ENCODE measurements around the gene SESTD1. TPM values are rescaled to one million over a fixed set of nuclear protein-coding genes. Genes with fewer than 3 reads are reported as not detected.

Gene SESTD1
- total RNA-seq, 1 donor from 2014 or later: 27.0 TPM

DNA sequence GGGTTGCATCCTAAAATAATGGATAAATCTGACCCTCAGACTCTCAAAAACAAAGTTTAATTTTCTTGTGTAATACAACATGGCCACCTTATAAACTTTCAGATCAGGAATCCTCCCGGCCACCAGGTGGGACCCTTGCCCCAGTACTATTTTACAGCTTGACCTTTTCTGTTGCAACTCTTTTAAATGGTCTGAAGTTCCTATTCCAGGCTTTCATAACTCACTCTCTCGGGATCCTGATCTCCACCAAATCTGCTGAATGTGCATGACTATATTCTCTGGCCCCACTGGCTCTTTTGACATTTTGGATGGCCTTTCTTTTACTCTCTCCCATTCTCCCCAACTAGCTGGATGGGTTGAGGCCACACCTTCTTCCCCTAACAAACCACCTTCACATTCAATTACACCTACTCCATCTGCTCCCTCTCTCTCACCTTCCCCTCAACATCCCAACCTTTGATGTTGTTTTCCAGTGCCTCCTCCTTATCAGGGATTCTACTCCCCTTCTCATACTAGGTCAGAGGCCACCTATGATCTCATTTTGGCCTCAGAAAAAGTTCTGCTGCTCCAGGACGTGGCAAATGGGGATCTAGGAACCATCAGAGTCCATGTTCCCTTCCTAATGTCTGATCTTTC is 70.8 kb downstream of the SESTD1 start:
- no peak for DNase-seq (ENCODE audit: low read depth in 2 of 2)

DNA sequence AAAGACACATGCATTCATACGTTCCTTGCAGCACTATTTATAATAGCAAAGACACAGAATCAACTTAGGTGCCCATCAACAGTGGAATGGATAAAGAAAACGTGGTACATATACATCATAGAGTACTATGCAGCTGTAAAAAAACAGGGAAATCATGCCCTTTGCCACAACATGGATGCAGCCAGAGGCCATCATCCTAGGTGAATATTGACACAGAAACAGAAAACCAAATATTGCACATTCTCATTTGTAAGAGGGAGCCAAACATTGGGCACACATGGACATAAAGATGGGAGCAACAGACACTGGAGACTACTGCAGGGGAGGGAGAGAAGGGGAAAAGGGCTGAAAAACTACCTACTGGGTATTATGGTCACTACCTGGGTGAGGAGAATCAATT is 73.5 kb downstream of the SESTD1 start:
- no peak for DNase-seq (ENCODE audit: low read depth in 2 of 2)

DNA sequence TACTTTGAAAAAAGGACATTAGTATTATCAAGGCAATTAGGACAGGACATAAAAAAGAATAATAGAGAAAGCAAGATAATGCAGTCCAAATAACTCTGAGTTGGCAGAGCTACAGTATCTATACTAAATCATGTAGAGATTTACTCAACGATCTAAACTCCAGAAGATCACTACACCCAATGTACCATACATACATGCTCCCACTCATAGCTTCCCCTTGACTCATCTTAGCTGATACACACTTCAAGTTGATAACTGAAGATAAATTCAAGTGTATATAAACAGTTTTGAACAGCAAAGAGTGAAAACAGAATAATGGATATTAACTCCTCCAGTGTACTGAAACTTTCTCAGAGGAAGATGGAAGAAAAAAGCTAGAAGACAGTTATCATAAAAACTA is 78.5 kb downstream of the SESTD1 start:
- no peak for DNase-seq (ENCODE audit: low read depth in 2 of 2)

DNA sequence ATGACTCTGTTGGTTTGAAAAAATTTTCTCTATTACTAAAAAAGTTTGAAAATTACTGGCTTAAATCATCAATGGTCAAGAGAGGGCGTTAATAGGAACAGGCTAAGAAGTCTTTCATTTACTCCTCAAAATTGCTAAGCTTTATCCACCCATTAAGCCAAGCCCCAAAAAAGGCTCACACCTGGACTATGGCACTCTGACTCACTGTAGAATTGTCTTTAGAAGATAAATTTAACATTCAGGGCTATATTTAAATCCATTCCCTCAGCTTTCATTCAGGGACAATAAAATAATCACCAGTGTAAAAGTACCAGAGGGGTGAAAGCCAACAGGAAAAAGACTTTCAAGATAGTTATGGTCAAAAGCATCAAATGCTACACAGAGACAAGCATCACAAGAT is 80.0 kb downstream of the SESTD1 start:
- DNase-seq (ENCODE audit: low read depth in 2 of 2): no peak

DNA sequence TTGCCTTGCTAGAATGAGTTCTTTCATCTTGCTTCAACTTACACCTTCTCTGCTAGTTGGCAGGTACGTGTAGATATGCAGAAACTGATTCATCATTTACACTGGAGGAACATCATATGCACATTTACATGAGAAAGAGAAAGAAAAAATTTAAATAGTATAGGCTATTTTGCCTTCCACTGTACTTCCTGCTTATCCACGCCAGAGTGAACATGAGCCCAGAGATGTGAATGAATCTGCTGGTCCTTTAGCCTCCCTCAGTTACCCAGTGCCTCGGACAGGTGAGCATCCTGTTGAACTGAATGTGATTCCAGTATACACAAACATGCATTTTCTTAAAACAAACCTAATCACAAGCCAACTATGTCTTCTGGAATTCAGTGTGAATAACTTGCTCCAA is 83.6 kb downstream of the SESTD1 start:
- no peak for DNase-seq (ENCODE audit: low read depth in 2 of 2)

DNA sequence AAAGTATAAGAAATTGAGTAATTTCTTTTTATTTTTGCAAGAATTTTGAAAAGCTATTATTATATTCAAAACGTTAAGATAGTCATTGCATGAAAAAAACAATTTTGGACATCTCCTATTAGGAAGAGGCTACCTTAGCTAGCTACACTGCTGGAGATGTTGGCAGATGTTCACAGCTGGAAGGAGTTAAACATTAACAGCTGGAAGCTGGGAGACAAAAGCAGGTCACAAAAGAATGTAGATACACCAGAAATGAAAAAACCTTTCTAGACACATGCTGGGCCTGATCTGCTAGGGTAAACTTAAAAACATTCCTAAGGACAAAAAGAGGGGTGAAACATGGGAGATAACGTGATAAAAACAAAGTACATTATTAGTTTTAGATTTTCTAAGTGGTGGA is 84.4 kb downstream of the SESTD1 start:
- DNase-seq (ENCODE audit: low read depth in 2 of 2): no peak

DNA sequence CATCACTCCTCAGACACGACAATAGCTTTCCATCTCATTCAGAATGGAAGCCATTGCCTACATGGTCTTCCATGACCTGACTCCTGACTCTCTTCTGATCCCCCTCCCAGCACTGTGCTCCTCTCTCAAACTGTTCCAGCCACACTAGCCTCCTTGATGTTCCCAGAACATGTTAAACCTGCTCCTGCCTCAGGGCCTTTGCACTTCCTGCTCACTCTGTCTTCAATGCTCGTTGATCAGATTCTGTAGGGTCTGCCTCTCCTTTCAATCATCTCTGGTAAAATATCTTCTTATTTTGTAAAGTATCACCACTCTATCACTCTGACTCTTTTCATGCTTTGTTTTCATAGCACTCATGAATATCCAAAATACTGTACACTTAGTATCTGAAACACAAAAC is 84.9 kb downstream of the SESTD1 start:
- no peak for DNase-seq (ENCODE audit: low read depth in 2 of 2)

DNA sequence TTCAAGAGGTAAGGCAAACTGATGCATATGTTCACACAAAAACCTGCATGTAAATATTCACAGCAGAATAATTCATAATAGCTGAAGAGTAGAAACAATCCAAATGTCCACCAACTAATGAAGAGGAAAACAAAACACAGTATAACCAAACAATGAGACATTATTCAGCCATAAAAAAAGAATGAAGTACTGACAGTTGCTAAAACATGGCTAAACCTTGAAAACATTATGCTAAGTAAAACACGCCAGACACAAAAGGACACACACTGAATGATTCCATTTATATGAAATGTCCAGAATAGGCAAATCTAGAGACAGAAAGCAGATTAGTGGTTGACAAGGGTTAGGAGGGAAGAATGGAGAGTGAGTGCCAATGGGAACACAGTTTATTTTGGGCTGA is 86.9 kb downstream of the SESTD1 start:
- DNase-seq (ENCODE audit: low read depth in 2 of 2): no peak

DNA sequence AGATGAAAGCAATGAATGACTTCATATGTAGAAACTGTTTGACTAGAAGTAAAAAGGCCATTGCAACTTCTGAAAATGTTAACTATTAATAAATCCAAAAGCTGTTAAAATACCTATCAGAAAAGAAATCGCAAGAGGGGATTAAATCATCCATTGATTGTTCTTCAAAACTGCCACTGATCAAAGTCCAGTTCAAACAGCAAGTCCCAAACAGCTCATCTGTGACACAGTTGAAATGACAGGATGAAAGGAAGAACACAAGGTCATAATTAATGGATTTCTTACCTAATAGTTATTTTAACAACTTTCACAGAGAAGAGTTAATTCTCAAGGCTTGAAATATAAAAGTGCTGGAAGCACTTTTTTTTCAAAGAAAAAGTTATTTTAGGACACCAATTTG is 90.4 kb downstream of the SESTD1 start:
- no peak for DNase-seq (ENCODE audit: low read depth in 2 of 2)

DNA sequence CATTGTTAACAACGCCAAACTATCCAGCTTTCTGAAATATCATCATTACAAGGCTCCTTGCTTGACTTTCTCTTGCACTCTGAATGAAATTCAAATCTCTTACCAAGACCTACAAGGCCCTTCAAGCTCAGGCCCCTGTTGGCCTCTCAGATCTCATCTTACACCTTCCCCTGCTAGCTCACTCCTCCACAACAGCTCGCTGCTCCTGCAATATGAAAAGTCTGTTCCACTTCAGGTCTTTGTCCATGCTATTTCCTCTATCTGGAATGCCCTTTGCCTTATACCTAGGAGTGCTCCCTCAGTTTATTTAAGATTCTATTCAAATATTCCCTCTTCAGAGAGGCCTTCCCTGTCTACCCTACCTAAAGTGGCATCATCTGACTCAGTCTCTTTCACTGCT is 91.7 kb downstream of the SESTD1 start:
- DNase-seq (ENCODE audit: low read depth in 2 of 2): no peak

DNA sequence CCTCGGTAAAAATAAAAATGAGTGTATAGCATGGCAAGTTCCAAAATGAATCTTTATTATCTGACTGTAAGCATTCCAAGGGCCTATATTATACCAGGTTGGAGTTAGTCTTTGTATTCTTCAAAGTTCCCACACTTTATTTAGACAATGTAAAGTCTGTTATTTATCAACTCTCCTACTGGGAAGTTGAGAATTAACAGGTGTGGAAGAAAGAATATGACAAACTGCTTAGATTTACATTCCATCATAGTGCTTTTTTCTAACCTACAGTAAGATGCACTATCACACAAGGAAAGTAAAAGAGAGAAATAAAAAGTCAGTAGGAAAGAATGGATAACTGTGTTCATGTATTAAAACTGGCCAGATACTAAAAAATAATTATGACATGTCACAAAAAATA is 93.3 kb downstream of the SESTD1 start:
- no peak for DNase-seq (ENCODE audit: low read depth in 2 of 2)

DNA sequence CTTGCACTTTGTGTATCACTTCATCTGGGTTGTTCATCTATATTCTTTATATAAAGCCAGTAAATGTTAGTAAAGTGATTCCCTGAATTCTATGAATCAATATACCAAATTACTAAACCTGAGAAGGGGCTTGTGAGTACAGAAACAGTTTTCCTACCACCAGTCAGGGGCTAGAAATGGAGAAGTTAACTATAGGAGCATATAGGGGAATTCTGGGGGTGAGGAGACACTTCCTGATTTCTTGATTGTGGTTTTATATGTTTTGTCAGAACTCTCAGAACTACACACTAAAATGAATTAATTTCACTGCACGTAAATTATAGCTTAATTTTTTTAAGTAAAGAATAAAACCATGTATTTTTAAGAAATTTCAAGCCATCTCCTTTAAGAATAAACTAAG is 93.7 kb downstream of the SESTD1 start:
- no peak for DNase-seq (ENCODE audit: low read depth in 2 of 2)

DNA sequence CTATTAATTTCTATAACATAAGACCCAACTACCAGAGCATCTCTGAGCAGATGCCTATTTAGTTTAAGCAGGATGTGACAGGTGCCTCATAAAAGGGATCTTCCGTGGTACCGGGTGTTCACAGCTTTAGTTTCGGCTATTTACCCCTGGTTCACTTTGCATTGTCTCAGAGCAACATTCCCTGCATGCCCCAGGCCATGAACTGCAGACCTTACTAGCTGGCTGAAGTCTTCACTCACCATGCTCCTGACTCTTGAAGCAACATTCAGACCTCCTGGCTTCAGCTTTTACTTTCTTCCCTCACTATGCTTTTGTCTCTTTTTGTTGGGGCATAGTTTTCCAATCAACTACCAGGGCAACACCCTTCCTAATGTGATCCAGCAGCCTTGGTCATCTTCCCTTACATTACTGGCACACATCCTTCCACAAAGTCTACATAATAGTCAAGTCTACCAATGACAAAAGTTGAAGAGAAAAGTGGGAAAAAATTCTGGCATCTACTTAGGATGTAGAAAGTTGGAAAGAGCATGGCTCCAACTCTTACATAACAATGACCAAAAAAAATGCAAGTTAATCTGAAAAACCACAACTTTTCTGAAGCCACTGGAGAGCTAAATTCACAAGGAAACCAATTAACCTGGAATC is 99.2 kb downstream of the SESTD1 start:
- no peak for DNase-seq (ENCODE audit: low read depth in 2 of 2)

DNA sequence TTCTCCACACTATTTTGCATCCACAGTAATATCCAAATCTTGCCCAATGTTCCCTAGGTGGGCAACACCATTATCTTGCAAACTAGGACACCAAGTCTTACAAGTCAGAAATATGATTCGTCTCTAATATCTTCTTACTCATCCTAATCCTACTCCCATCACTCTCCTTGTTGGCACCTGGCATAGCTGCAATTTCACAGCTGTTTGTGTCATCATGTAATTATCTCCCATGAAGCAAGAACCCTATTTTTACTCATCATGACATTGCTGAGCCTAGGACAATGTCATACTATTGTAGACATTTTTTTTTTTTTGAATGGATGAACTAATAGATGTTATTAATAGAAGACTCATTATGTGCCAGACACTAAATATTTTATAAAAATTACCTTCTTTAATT is 123.4 kb downstream of the SESTD1 start:
- no peak for DNase-seq (ENCODE audit: low read depth in 2 of 2)

DNA sequence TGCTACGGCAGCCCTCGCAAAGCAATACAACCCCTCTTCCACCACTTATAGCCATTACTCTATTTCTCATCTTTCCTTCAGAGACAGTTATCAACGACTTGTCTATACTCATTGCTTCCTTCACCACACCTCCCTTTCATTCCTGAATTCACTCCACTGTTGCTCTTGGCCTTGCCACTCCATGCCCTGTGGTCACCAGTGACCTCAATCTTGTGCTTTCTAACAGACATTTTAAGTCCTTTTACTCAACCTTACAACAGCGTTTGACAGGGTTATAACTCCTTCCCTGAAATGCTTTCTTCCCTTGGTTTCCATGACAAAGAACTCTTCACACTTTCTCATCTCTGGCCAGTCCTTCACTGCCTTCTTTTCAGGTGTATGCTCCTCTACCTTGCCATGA is 124.1 kb downstream of the SESTD1 start:
- DNase-seq (ENCODE audit: low read depth in 2 of 2): no peak

DNA sequence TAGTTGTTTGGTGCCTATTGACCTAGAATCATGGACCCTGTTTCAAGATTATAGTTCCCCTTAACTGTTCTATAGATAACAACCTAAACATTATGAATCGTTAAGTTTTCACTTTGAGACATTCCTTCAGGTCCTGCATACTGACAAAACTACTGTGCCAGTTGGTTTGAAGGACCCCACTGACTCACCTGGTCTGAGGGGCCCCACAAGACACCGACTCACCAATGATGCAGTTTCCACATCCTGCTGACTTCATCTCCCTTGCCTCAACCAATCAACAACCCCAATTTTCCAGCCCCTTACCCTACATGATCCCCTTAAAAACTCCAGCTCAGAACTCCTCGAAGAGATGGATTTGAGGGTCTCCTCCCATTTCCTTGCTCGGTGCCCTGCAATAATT is 125.1 kb downstream of the SESTD1 start:
- DNase-seq (ENCODE audit: low read depth in 2 of 2): no peak

DNA sequence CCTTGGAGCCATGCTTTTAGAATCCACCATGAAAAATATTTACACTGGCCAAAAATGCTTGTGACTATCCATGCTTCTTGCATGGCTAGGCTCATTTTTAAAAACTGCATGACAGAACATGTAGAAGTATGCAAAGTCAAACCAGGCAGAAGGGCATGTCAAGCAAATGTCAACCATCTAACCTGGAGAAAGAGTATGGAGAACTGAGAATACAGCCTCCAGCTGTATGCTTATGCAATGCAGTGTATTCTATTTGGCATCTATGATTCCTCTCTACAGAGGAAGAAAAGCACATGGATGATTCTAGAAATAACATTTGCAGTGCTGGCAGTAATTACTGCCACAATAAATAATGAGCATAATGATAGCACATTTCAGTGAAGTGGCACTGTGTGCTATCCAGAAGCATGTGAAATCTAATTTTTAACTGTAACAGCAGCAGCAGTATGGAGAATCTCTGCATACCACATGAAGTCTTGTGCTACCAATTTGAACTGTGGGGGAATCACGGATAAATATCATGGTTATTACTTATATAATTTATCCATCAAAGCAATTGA is 127.4 kb downstream of the SESTD1 start:
- no peak for DNase-seq (ENCODE audit: low read depth in 2 of 2)

DNA sequence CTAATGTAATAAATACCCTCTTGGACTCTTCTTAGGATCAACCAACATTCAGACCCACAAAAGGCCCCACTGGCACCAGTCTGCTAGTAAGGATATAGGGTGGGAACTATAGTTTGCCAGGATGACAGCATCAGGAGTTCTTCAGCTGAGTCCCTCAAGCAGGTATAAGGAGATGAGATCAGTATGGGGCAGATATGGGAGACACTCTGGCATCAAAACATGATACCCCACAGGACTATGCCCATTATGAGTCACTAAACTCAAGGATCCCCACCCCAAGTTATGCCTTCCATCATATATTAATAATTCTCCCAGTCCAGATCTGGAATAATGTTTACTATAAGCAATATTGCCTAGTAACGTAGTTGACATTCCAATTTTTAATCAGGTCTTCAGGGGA is 131.6 kb downstream of the SESTD1 start:
- no peak for DNase-seq (ENCODE audit: low read depth in 2 of 2)

DNA sequence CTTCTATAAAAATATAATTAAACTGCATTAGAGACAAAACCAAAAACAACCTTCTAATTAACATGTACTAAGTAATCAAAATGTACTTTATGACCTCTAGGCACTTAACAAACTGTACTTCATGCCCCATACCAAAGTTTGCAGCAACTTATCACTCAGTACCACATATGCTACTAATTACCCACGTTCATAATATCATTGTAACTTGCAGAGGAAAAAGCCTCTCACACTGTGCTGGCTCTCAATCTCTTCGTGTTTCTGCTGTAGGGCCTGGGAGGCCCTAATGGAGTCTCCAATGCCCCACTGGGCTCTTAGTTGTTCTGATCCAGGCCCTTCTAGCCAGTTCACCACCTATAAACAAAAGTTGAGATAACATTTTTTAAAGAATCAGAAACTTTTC is 132.6 kb downstream of the SESTD1 start:
- no peak for DNase-seq (ENCODE audit: low read depth in 2 of 2)

DNA sequence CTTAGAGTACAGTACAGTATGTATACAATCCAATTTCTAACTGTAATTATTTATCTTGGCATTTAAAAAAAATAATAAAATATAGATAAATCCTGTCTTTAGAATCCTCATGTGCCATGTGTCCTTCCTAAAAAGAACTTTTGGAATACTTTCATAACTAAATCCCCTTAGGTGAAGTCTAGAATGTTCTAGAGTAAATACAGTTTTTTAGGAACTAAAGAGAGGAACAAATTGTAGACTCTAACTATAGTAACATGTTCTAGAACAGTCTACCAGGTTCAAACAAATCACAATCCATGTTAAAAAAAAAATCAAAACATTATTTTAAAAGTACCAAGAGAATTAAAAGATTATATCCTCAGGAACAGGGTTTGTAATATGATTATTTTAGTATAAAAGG is 134.1 kb downstream of the SESTD1 start:
- no peak for DNase-seq (ENCODE audit: low read depth in 2 of 2)

DNA sequence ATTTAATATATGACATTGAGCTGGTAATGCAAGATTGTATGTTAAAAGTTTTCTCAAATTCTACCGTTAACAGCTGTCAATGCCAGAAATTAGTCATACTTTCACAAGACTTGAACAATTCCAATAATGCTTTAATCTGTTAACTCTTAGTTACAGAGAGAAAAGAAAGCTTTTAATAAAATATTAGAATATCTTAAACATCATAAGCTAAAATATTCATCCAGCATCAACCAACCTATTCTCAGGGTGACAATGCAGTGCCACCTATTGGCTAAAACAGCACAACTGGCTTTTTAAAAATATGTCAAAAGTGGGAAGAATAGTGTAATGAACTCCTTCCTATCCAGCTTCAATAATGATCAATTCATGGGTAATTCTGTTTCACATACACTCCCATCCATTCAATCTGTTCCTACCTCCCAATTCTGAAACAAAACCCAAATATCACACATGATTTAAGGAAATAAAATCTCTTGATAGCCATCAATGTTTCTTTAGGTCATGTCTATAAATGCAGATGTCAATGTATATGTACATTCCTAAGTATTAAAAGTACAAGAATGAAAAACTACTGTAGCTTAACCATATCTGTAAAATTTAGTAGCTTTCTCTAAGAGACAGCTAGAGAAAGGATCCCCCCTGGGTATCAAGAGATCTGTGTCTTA is 134.9 kb downstream of the SESTD1 start:
- DNase-seq (ENCODE audit: low read depth in 2 of 2): peak; percentile 21

DNA sequence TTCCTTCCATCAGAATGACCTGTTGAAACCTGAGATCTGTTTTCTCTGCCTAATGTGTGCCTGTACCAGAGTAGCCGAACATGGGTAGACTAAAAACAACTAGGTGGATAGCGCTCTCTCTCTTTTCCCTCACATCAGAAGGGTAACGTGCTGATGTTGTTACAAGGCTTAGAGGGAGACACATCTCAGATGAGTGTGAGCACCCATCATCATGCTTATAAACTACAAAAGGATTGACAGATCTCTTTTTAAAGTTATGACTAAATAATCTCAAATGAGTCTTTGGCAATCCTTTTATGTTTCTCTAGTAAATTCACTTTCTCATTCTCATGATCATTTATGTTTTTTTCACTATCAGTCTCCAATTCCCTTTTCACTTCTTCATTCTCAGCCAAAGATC is 139.2 kb downstream of the SESTD1 start:
- DNase-seq (ENCODE audit: low read depth in 2 of 2): no peak

DNA sequence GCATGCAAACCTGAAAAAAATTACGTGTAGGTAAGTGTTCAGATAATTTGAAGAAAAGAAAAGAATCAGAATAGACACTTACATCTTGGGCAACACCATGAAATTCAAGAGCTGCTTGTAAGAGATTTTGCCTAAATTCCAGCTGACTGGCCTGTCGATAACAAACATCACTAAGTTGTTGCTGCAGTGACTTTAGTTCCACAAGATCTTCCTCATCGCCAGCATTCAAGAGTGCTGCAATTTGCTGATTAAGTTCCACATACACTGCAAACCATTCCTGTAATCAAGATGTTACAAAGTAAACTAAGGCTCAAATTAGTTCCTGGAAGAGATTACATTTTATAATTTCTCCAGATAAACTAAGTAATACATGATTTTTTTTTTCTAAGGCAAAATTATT is 140.3 kb downstream of the SESTD1 start:
- DNase-seq (ENCODE audit: low read depth in 2 of 2): no peak
